Left lung (tissue), 10 donors: Measurements from ENCODE around the gene ZEB2. TPM values are rescaled to one million over a fixed set of nuclear protein-coding genes. Genes with fewer than 3 reads are reported as not detected.

Source experiments
- ATAC-seq: fragments of 200-7000 bp; cut with Tn5 transposase; one replicate; pipeline ENCODE4 v1.9.1; 2020; ENCODE audit warnings: moderate library complexity
- DNase-seq, 4 donors: peaks; one replicate each; pipeline ENCODE4 v3.0.0-alpha.2; 2013 to 2020
- H3K27ac ChIP-seq, 2 donors: fragments of 200-600 bp; sonication (generic) in 1 of 2; one replicate each; pipeline versions ENCODE4 v1.5.0 to v1.8.0; 2020 to 2021
- H3K27me3 ChIP-seq, 2 donors: fragments of 200-600 bp; sonication (generic) in 1 of 2; one replicate each; pipeline versions ENCODE4 v1.5.0 to v1.8.0; 2020 to 2021
- H3K36me3 ChIP-seq, 2 donors: fragments of 200-600 bp; sonication (generic) in 1 of 2; one replicate each; pipeline versions ENCODE4 v1.5.0 to v1.8.0; 2020 to 2021
- H3K4me1 ChIP-seq, 2 donors: fragments of 200-600 bp; one replicate each; pipeline ENCODE4 v1.8.0; 2021
- H3K4me3 ChIP-seq, 2 donors: fragments of 200-600 bp; sonication (generic) in 1 of 2; one replicate each; pipeline versions ENCODE4 v1.5.0 to v1.8.0; 2020 to 2021; ENCODE audit warnings: mild to moderate bottlenecking in 1 of 2
- H3K9me3 ChIP-seq, 2 donors: fragments of 200-600 bp; sonication (generic) in 1 of 2; one replicate each; pipeline versions ENCODE4 v1.5.0 to v1.8.0; 2020 to 2021
- CTCF ChIP-seq, 2 donors: fragments of 200-600 bp; sonication (generic) in 1 of 2; IDR thresholded peaks; one replicate each; pipeline versions ENCODE4 v1.5.0 to v1.8.0; 2021; ENCODE audit warnings: antibody characterized with exemption in 2 of 2
- intact Hi-C, 2 donors: fragments of 100-400 bp; cut with DNase I; formaldehyde crosslinking; loops; one replicate each; pipeline versions ENCODE4 v1.11.2 to v1.14.2; 2022
- polyA plus RNA-seq, 6 donors: library from polyadenylated mRNA; unstranded; fragments of 120-200 nt; gene quantifications; one replicate each; pipeline ENCODE4 v1.2.1, GENCODE V29; 2013; ENCODE audit not compliant: insufficient read length in 6 of 6
- total RNA-seq, 2 donors: library from RNA; stranded (reverse); fragmentation: NEBNext Ultra II Directional; extraction: Animal tissue kit (Norgen Biotek cat#: 25700); gene quantifications; one replicate each; pipeline ENCODE4 v1.2.1, GENCODE V29; 2021
- donor health status: DM: no; HTN: yes; CAD: no.
- donor health status: DM: no; HTN: no; CAD: no.

Gene ZEB2
- total and polyA plus RNA-seq, 8 donors = 141 to 292 (median 271) TPM

- no peak overlapping the region for H3K4me3 ChIP-seq
- ATAC-seq (no peak), DNase-seq (no peak)
- TF ChIP-seq CTCF (IDR thresholded peaks at IDR 0.05) = no peak
- H3K36me3 ChIP-seq = peaks cover 0 to 25% of the 10 kb centered on the region in 2 donors
- no peaks in the 10 kb centered on the region for H3K27me3 ChIP-seq
- peak overlapping the region in 1 of 2 donors; percentile 30 for H3K27ac ChIP-seq
- H3K4me1 ChIP-seq = peaks cover 23 to 90% of the 10 kb centered on the region in 2 donors
- H3K9me3 ChIP-seq = no peaks in the 10 kb centered on the region
- intact Hi-C loops = no loop called here
Observed at GRCh38 chr2:144489315-144489916, 30.5 kb downstream of the ZEB2 start.

GRCh38 chr2:144484201-144484948, 35.5 kb downstream of the ZEB2 start:
- H3K27ac ChIP-seq = peak overlapping the region; percentile 23 to 35
- intact Hi-C loops = no loop called here
- ATAC-seq = no peak

GRCh38 chr2:144481666-144482065, 38.3 kb downstream of the ZEB2 start:
- DNase-seq (no peak), ATAC-seq (no peak)
- no peak for TF ChIP-seq CTCF (IDR thresholded peaks at IDR 0.05)
- Histone ChIP-seq H3K4me1 (peaks cover 20 to 90% of the 10 kb centered on the region in 2 donors), H3K27ac (peak overlapping the region in 1 of 2 donors; percentile 8), H3K9me3 (no peaks in the 10 kb centered on the region), H3K36me3 (peaks cover 0 to 26% of the 10 kb centered on the region in 2 donors), H3K27me3 (no peaks in the 10 kb centered on the region), H3K4me3 (no peak overlapping the region)
- intact Hi-C loops = no loop called here

More at GRCh38 chr2:144484201-144484948, 35.5 kb downstream of the ZEB2 start:
- Histone ChIP-seq H3K4me1 (peaks cover 28 to 90% of the 10 kb centered on the region in 2 donors), H3K36me3 (peaks cover 0 to 19% of the 10 kb centered on the region in 2 donors), H3K4me3 (no peak overlapping the region), H3K9me3 (no peaks in the 10 kb centered on the region), H3K27me3 (no peaks in the 10 kb centered on the region)
- DNase-seq = no peak
- no peak for TF ChIP-seq CTCF (IDR thresholded peaks at IDR 0.05)

GRCh38 chr2:144481109-144481508, 38.8 kb downstream of the ZEB2 start:
- intact Hi-C loops = no loop called here
- DNase-seq (no peak), ATAC-seq (no peak)
- peaks cover 20 to 90% of the 10 kb centered on the region in 2 donors for H3K4me1 ChIP-seq
- peaks cover 0 to 26% of the 10 kb centered on the region in 2 donors for H3K36me3 ChIP-seq
- peak overlapping the region; percentile 23 to 46 for H3K27ac ChIP-seq
- TF ChIP-seq CTCF (IDR thresholded peaks at IDR 0.05) = no peak
- H3K4me3 ChIP-seq = no peak overlapping the region
- H3K27me3 ChIP-seq = no peaks in the 10 kb centered on the region
- H3K9me3 ChIP-seq = no peaks in the 10 kb centered on the region

- H3K4me1 ChIP-seq = peaks cover 19 to 90% of the 10 kb centered on the region in 2 donors
Observed at GRCh38 chr2:144480285-144480684, 39.6 kb downstream of the ZEB2 start.

More at GRCh38 chr2:144480285-144480684, 39.6 kb downstream of the ZEB2 start:
- H3K4me3 ChIP-seq = no peak overlapping the region
- no peaks in the 10 kb centered on the region for H3K9me3 ChIP-seq
- H3K27ac ChIP-seq = peak overlapping the region; percentile 23 to 46
- DNase-seq (no peak), ATAC-seq (no peak)
- no peak for TF ChIP-seq CTCF (IDR thresholded peaks at IDR 0.05)
- H3K36me3 ChIP-seq = peaks cover 0 to 18% of the 10 kb centered on the region in 2 donors
- intact Hi-C loops = no loop called here
- H3K27me3 ChIP-seq = no peaks in the 10 kb centered on the region
